Brain microvascular endothelial cell (primary cell): ENCODE data around the gene PHOSPHO2.
"Not testable (repeated sequence)": the region's sequence is repeated elsewhere in the genome, so short reads cannot be mapped to it uniquely, and the experiment has no call there.

ENCODE experiments used
- DNase-seq: peaks from one replicate; pipeline ENCODE4 v3.0.0-alpha.2; 2020
- H3K27ac ChIP-seq: fragments of 250-450 bp; sonication (Bioruptor Pico); 2 replicates; pipeline ENCODE4 v1.5.1; 2020; ENCODE audit warnings: mild to moderate bottlenecking, moderate library complexity
- H3K27me3 ChIP-seq: fragments of 250-450 bp; sonication (Bioruptor Pico); replicated peaks from 2 replicates; pipeline ENCODE4 v1.5.1; 2020; ENCODE audit warnings: mild to moderate bottlenecking
- H3K36me3 ChIP-seq: fragments of 250-450 bp; sonication (Bioruptor Pico); replicated peaks from 2 replicates; pipeline ENCODE4 v1.5.1; 2020; ENCODE audit warnings: mild to moderate bottlenecking
- H3K4me3 ChIP-seq: 2 replicates; pipeline ENCODE4 v1.5.1; 2011; ENCODE audit warnings: low read depth, mild to moderate bottlenecking, control low read depth, low read length, moderate library complexity
- in situ Hi-C: cut with HindIII; loops from 2 replicates; pipeline ENCODE4 v1.10.0; 2017; ENCODE audit warnings: low sequenced_read_pairs, low pct_ligation_motif_present
- TF ChIP-seq, protein P1 (sequence below): IDR thresholded peaks from 2 replicates; pipeline ENCODE4 v1.5.1; 2011; ENCODE audit warnings: low read depth, mild to moderate bottlenecking, moderate library complexity, low read length, control low read depth, inconsistent platforms; ENCODE audit errors: missing control alignments

PHOSPHO2 gene

DNA sequence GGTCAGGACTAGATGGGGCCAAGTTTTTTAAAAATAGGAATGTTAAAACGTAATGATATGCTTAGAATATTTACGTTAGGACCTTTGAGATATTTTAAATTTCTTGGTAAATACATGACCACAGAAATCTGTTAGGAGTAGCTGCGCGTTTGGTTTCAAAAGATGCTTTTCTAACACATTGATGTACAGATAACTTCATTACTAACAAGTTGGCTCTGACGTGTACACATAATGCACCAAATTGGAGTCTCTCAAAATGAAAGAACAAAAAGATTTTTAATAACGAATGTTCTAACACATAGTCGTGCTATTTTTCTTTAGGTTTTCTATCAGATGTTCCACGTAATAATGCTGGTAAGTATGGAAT is 608 bp downstream of the PHOSPHO2 start:
- Histone ChIP-seq H3K4me3 (peak overlapping the region; percentile 80), H3K36me3 (no peaks in the 10 kb centered on the region), H3K27me3 (no peaks in the 10 kb centered on the region), H3K27ac (peak overlapping the region; percentile 76)
- in situ Hi-C loops = no loop called here
- DNase-seq = no peak
- TF ChIP-seq, protein P1, sequence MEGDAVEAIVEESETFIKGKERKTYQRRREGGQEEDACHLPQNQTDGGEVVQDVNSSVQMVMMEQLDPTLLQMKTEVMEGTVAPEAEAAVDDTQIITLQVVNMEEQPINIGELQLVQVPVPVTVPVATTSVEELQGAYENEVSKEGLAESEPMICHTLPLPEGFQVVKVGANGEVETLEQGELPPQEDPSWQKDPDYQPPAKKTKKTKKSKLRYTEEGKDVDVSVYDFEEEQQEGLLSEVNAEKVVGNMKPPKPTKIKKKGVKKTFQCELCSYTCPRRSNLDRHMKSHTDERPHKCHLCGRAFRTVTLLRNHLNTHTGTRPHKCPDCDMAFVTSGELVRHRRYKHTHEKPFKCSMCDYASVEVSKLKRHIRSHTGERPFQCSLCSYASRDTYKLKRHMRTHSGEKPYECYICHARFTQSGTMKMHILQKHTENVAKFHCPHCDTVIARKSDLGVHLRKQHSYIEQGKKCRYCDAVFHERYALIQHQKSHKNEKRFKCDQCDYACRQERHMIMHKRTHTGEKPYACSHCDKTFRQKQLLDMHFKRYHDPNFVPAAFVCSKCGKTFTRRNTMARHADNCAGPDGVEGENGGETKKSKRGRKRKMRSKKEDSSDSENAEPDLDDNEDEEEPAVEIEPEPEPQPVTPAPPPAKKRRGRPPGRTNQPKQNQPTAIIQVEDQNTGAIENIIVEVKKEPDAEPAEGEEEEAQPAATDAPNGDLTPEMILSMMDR = no peak

- no peaks in the 10 kb centered on the region for H3K27me3 ChIP-seq
- DNase-seq = no peak
- in situ Hi-C loops = no loop called here
- H3K27ac ChIP-seq = no peak overlapping the region
- no peak overlapping the region for H3K4me3 ChIP-seq
- no peaks in the 10 kb centered on the region for H3K36me3 ChIP-seq
- TF ChIP-seq, protein P1 = no peak
These were observed 2.1 kb downstream of the PHOSPHO2 start for GRCh38 chr2:169696381-169696780.

DNA sequence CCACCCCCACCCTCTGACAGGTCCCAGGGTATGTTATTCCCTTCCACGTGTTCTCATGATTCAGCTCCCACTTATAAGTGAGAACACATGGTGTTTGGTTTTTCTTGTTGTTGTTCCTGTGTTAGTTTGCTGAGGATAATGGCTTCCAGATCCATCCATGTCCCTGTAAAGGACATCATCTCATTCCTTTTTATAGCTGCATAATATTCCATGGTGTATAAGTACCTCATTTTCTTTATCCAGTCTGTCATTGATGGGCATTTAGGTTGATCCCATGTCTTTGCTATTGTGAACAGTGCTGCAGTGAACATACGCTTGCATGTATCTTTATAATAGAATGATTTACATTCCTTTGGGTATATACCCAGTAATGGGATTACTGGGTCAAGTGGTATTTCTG is 4.9 kb downstream of the PHOSPHO2 start:
- H3K27ac ChIP-seq, H3K4me3 ChIP-seq, in situ Hi-C loops, H3K27me3 ChIP-seq, H3K36me3 ChIP-seq, DNase-seq: not testable (repeated sequence)

GRCh38 chr2:169702996-169703395 is 8.7 kb downstream of the PHOSPHO2 start:
- in situ Hi-C loops = no loop called here
- H3K27me3 ChIP-seq = no peaks in the 10 kb centered on the region

GRCh38 chr2:169704160-169704708 is 10.0 kb downstream of the PHOSPHO2 start:
- in situ Hi-C loops = no loop called here
- no peaks in the 10 kb centered on the region for H3K27me3 ChIP-seq
- H3K27ac ChIP-seq = no peak overlapping the region
- no peaks in the 10 kb centered on the region for H3K36me3 ChIP-seq
- H3K4me3 ChIP-seq = no peak overlapping the region
- TF ChIP-seq, protein P1 = no peak
- no peak for DNase-seq

More at GRCh38 chr2:169702996-169703395, 8.7 kb downstream of the PHOSPHO2 start:
- Histone ChIP-seq H3K4me3 (no peak overlapping the region), H3K27ac (no peak overlapping the region), H3K36me3 (no peaks in the 10 kb centered on the region)
- DNase-seq = no peak
- TF ChIP-seq, protein P1 = no peak

- no peaks in the 10 kb centered on the region for H3K36me3 ChIP-seq
- in situ Hi-C loops = no loop called here
- H3K27me3 ChIP-seq = no peaks in the 10 kb centered on the region
- TF ChIP-seq, protein P1 = no peak
- H3K4me3 ChIP-seq = no peak overlapping the region
- no peak overlapping the region for H3K27ac ChIP-seq
- no peak for DNase-seq
These were observed 11.7 kb downstream of the PHOSPHO2 start for GRCh38 chr2:169705927-169706326.
